Ishikawa (cell line): Measurements from ENCODE around the gene RAB6B.

Experiments
- CREB1 ChIP-seq: IDR thresholded peaks from 2 replicates; pipeline ENCODE4 v1.6.1; 2012; ENCODE audit warnings: low read depth
- EGR1 ChIP-seq: IDR thresholded peaks from 2 replicates; pipeline ENCODE4 v1.6.1; 2012
- EP300 ChIP-seq: IDR thresholded peaks from 2 replicates; pipeline ENCODE4 v1.6.1; 2012; ENCODE audit warnings: borderline replicate concordance
- FOXM1 ChIP-seq: IDR thresholded peaks from 2 replicates; pipeline ENCODE4 v1.6.1; 2012; ENCODE audit warnings: low read depth, borderline replicate concordance
- TAF1 ChIP-seq: IDR thresholded peaks from 2 replicates; pipeline ENCODE4 v1.6.1; 2012; ENCODE audit warnings: low read depth, mild to moderate bottlenecking
- TCF12 ChIP-seq: IDR thresholded peaks from 2 replicates; pipeline ENCODE4 v1.6.1; 2012; ENCODE audit warnings: low read depth
- TEAD4 ChIP-seq: IDR thresholded peaks from 2 replicates; pipeline ENCODE4 v1.6.1; 2012
- ZBTB7A ChIP-seq: IDR thresholded peaks from 2 replicates; pipeline ENCODE4 v1.6.1; 2012; ENCODE audit warnings: low read depth

DNA sequence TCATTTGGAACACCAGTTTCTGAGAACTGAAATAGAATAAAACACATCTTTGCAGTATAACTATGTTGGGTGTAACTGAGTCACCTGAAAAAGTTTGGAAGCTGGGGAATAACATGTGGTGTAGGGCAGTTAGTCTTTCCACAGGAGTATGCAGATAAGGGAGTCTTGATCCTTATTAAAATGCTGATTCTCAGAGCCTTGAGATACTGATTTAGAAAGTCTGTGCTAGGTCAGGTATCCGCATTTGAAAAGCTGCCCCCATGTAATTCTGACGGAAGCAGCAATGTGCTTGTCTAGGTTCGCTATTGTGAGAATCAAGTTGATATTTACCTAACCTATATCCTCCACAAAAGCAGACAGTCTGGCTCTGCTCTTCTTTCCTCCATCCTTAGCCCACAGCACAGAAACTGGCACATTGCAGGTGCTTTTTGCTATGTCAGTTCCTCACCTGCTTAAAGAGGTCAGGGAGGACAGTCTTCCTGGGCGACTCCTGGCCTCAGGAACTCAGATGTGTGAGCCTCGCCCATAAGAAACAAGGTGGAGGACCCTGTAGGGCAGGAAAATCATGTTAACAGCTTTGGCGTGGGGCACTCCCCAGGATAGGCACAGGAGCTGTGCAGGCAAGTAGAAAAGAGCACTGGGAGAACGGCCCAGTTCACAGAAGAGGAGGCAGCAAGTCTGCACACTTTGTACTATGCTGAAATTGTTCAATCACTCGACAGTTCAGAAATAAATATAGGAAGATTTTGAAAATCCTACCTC lies 117.7 kb downstream of the RAB6B start:
- TF ChIP-seq EP300 (no peak), CREB1 (no peak), ZBTB7A (no peak), TAF1 (no peak), FOXM1 (no peak), TCF12 (no peak), TEAD4 (no peak), EGR1 (no peak)
